A549 (cell line): ENCODE data around the gene RPA4. TPM values are rescaled to one million over a fixed set of nuclear protein-coding genes. Genes with fewer than 3 reads are reported as not detected.

Experiments
- ATAC-seq, 2 experiments: fragments of 200-7000 bp in 1 of 2; fragments of >200 bp in 1 of 2; cut with Nextera tagmentation in 1 of 2; cut with Tn5 transposase in 1 of 2; 3 replicates each; pipeline versions ENCODE4 v1.8.0 to v1.9.1; 2018 to 2020; ENCODE audit warnings: mild to moderate bottlenecking in 1 of 2, moderate library complexity in 1 of 2
- CTCF ChIA-PET: fragments of 300-600 bp; sonication (Branson Sonifier 250); formaldehyde crosslinking; extraction: SDS; loops from one replicate; lab custom pipeline; 2021; ENCODE audit warnings: antibody characterized with exemption, inconsistent platforms; lab: Yijun Ruan, JAX
- POLR2A ChIA-PET: fragments of 350-600 bp; formaldehyde crosslinking; extraction: SDS; loops from one replicate; lab custom pipeline; 2021; ENCODE audit warnings: antibody characterized with exemption, inconsistent platforms; lab: Yijun Ruan, JAX
- DNase-seq, 2 experiments: peaks; one replicate each; pipeline versions ENCODE4 v3.0.0 to v3.0.0-alpha.2; 2011 to 2016; ENCODE audit warnings: low read depth in 1 of 2, low spot score in 1 of 2
- FAIRE-seq: peaks from 2 replicates; lab custom pipeline; 2011; peaks lifted over from hg19 to GRCh38; lab: Jason Lieb, UNC
- H3K27ac ChIP-seq, 2 experiments: fragments of >200 bp; sonication (Bioruptor Twin); formaldehyde crosslinking; 3 replicates each; pipeline ENCODE4 v1.5.1; 2016 to 2017
- H3K4me1 ChIP-seq: fragments of >200 bp; sonication (Bioruptor Twin); formaldehyde crosslinking; 3 replicates; pipeline ENCODE4 v1.6.1; 2016
- H3K4me2 ChIP-seq: fragments of >200 bp; sonication (Bioruptor Twin); formaldehyde crosslinking; 3 replicates; pipeline ENCODE4 v1.6.1; 2016
- H3K4me3 ChIP-seq: fragments of >200 bp; sonication (Bioruptor Twin); formaldehyde crosslinking; 3 replicates; pipeline ENCODE4 v1.5.1; 2016
- H3K9me3 ChIP-seq: fragments of >200 bp; sonication (Bioruptor Twin); formaldehyde crosslinking; 3 replicates; pipeline ENCODE4 v1.6.1; 2016
- ATOH8 ChIP-seq: fragments of 250-450 bp; sonication (Bioruptor Pico); IDR thresholded peaks from 2 replicates; pipeline ENCODE4 v1.5.0; 2020; ENCODE audit warnings: low read depth, mild to moderate bottlenecking, moderate library complexity
- CBX2 ChIP-seq: fragments of 200-600 bp; sonication (generic); IDR thresholded peaks from 2 replicates; pipeline ENCODE4 v1.6.1; 2016; ENCODE audit warnings: low read depth, mild to moderate bottlenecking, borderline replicate concordance
- CEBPB ChIP-seq, 2 experiments: fragments of >200 bp in 1 of 2; sonication (Bioruptor Twin) in 1 of 2; formaldehyde crosslinking in 1 of 2; IDR thresholded peaks; 2 replicates each; pipeline ENCODE4 v1.6.1; 2012 to 2016
- CHD4 ChIP-seq: fragments of 200-600 bp; sonication (generic); IDR thresholded peaks from 2 replicates; pipeline ENCODE4 v1.6.1; 2016; ENCODE audit warnings: antibody characterized with exemption, mild to moderate bottlenecking, borderline replicate concordance
- E2F6 ChIP-seq: IDR thresholded peaks from 2 replicates; pipeline ENCODE4 v1.6.1; 2012; ENCODE audit warnings: low read depth, borderline replicate concordance
- EHF ChIP-seq: fragments of 250-450 bp; sonication (Bioruptor Pico); IDR thresholded peaks from 2 replicates; pipeline ENCODE4 v1.5.0; 2020; ENCODE audit warnings: mild to moderate bottlenecking
- EHMT2 ChIP-seq: fragments of 200-600 bp; sonication (generic); IDR thresholded peaks from 2 replicates; pipeline ENCODE4 v1.6.1; 2016; ENCODE audit warnings: antibody characterized with exemption, low read depth, mild to moderate bottlenecking, moderate library complexity
- EP300 ChIP-seq, 2 experiments: fragments of >200 bp; sonication (Bioruptor Twin); formaldehyde crosslinking; IDR thresholded peaks; 2 replicates in 1 of 2; 3 replicates in 1 of 2; pipeline ENCODE4 v1.6.1; 2016 to 2017
- ESRRA ChIP-seq: fragments of 150-350 bp; IDR thresholded peaks from 2 replicates; pipeline ENCODE4 v1.6.1; 2014; ENCODE audit warnings: mild to moderate bottlenecking, low read length, borderline replicate concordance
- GATA3 ChIP-seq: IDR thresholded peaks from 2 replicates; pipeline ENCODE4 v1.6.1; 2012; ENCODE audit warnings: borderline replicate concordance
- HES2 ChIP-seq: fragments of >200 bp; sonication (Bioruptor Twin); formaldehyde crosslinking; IDR thresholded peaks from 2 replicates; pipeline ENCODE4 v1.6.1; 2016
- HOXB13 ChIP-seq: fragments of 250-450 bp; sonication (Bioruptor Pico); IDR thresholded peaks from 2 replicates; pipeline ENCODE4 v1.5.0; 2020; ENCODE audit warnings: low read depth, mild to moderate bottlenecking, moderate library complexity
- HOXB5 ChIP-seq: fragments of 250-450 bp; sonication (Bioruptor Pico); IDR thresholded peaks from 2 replicates; pipeline ENCODE4 v1.5.0; 2020; ENCODE audit warnings: mild to moderate bottlenecking, moderate library complexity
- JUNB ChIP-seq: fragments of >200 bp; sonication (Bioruptor Twin); formaldehyde crosslinking; IDR thresholded peaks from 2 replicates; pipeline ENCODE4 v1.6.1; 2016
- MAZ ChIP-seq: fragments of 150-350 bp; IDR thresholded peaks from 2 replicates; pipeline ENCODE4 v1.6.1; 2014; ENCODE audit warnings: antibody characterized with exemption, low read depth, low read length, borderline replicate concordance
- MYC ChIP-seq: IDR thresholded peaks from 2 replicates; pipeline ENCODE4 v1.6.1; 2012; ENCODE audit warnings: mild to moderate bottlenecking, inconsistent platforms, low read length, improper control_type of control experiment, borderline replicate concordance
- PBX3 ChIP-seq: IDR thresholded peaks from 2 replicates; pipeline ENCODE4 v1.6.1; 2012
- PHF8 ChIP-seq: fragments of 200-600 bp; sonication (generic); IDR thresholded peaks from 2 replicates; pipeline ENCODE4 v1.6.1; 2016; ENCODE audit warnings: low read depth, mild to moderate bottlenecking, antibody characterized with exemption, moderate library complexity, borderline replicate concordance
- POLR2A ChIP-seq: IDR thresholded peaks from 2 replicates; pipeline ENCODE4 v1.6.1; 2012; ENCODE audit warnings: mild to moderate bottlenecking, low read length
- POLR2AphosphoS2 ChIP-seq: conservative IDR thresholded peaks from 2 replicates; pipeline ENCODE4 v1.6.1; 2012; ENCODE audit warnings: low read length, improper control_type of control experiment, inconsistent platforms
- RNF2 ChIP-seq: fragments of 200-600 bp; sonication (generic); IDR thresholded peaks from 2 replicates; pipeline ENCODE4 v1.6.1; 2016; ENCODE audit warnings: low read depth, mild to moderate bottlenecking, antibody characterized with exemption, moderate library complexity, borderline replicate concordance
- SREBF2 ChIP-seq: fragments of 450-650 bp; IDR thresholded peaks from 2 replicates; pipeline ENCODE4 v1.6.1; 2014; ENCODE audit warnings: mild to moderate bottlenecking, moderate library complexity
- TFCP2L1 ChIP-seq: fragments of 250-450 bp; sonication (Bioruptor Pico); IDR thresholded peaks from 2 replicates; pipeline ENCODE4 v1.5.0; 2021; ENCODE audit warnings: mild to moderate bottlenecking
- TP53 ChIP-seq: fragments of 250-450 bp; sonication (Bioruptor Pico); IDR thresholded peaks from 2 replicates; pipeline ENCODE4 v1.5.0; 2021; ENCODE audit warnings: mild to moderate bottlenecking, moderate library complexity
- USF2 ChIP-seq: fragments of 450-650 bp; IDR thresholded peaks from 2 replicates; pipeline ENCODE4 v1.6.1; 2014; ENCODE audit warnings: antibody characterized with exemption
- ZFP36 ChIP-seq: fragments of 450-650 bp; IDR thresholded peaks from 2 replicates; pipeline ENCODE4 v1.6.1; 2014; ENCODE audit warnings: borderline replicate concordance; ENCODE audit not compliant: partially characterized antibody
- WGBS: methylation state at CpG from one replicate; pipeline ENCODE4 v1.1.6; 2017; ENCODE audit errors: missing lambda C conversion rate; 5-methylcytosine and 5-hydroxymethylcytosine counted together
- polyA plus RNA-seq, 4 experiments: library from polyadenylated mRNA; depleted of rRNA in 3 of 4; stranded (reverse); fragments of >200 nt; fragmentation: RNase III in 1 of 4; extraction: RNeasy Plus Mini Kit Qiagen cat#74134 plus additional on column Dnase treatment in 1 of 4; gene quantifications; 2 replicates in 3 of 4; 3 replicates in 1 of 4; pipeline ENCODE4 v1.2.3, GENCODE V29; 2011 to 2017

The RPA4 gene
- polyA plus RNA-seq, 2 of the 4 experiments (the other 2 are of a cell fraction): 0.09 to 0.23 TPM

- Histone ChIP-seq H3K4me3 (no peak overlapping the region), H3K4me1 (0 out of 3 replicates have a peak, but pooled peaks cover 5% of the 10 kb centered on the region), H3K4me2 (no peak overlapping the region), H3K27ac (no peak overlapping the region), H3K9me3 (no peaks in the 10 kb centered on the region)
- no peak for ATAC-seq
- ChIA-PET CTCF (no interaction called here), POLR2A (no interaction called here)
- 85% methylated on average over 5 of the region's 5 CpGs for WGBS
- TF ChIP-seq HOXB5 (CRISPR knock-in tag): no peak
- TF ChIP-seq CBX2: no peak
- no peak for TF ChIP-seq SREBF2
- no peak for TF ChIP-seq EP300 (IDR thresholded peaks at IDR 0.05)
- no peak for TF ChIP-seq MAZ
- TF ChIP-seq E2F6: no peak
- TF ChIP-seq RNF2: no peak
- TF ChIP-seq CHD4: no peak
- TF ChIP-seq PBX3: no peak
- TF ChIP-seq POLR2A: no peak
- no peak for TF ChIP-seq TP53 (CRISPR knock-in tag)
- no peak for DNase-seq
- FAIRE-seq: no peak
These were observed 47.9 kb upstream of the RPA4 start for GRCh38 chrX:96835660-96836289.

- no peak overlapping the region for H3K4me3 ChIP-seq
- no peaks in the 10 kb centered on the region for H3K9me3 ChIP-seq
- peak overlapping the region; percentile 12; the same call in 1 of the 3 replicates for H3K4me2 ChIP-seq
- WGBS: 70% methylated on average over 3 of the region's 3 CpGs
- 0 out of 3 replicates have a peak, but pooled peaks cover 5% of the 10 kb centered on the region for H3K4me1 ChIP-seq
- H3K27ac ChIP-seq: no peak overlapping the region
- TF ChIP-seq POLR2AphosphoS2 (no peak), ESRRA (no peak), ATOH8 (CRISPR knock-in tag) (no peak), ZFP36 (no peak), PHF8 (no peak), E2F6 (no peak), POLR2A (no peak), GATA3 (no peak), CEBPB (IDR thresholded peaks at IDR 0.05) (no peak)
- no peak for FAIRE-seq
- no peak for DNase-seq
- ChIA-PET CTCF (no interaction called here), POLR2A (no interaction called here)
- no peak for ATAC-seq
These were observed 45.9 kb upstream of the RPA4 start for GRCh38 chrX:96837808-96838207.

GRCh38 chrX:96838537-96838936 lies 45.2 kb upstream of the RPA4 start:
- TF ChIP-seq CEBPB (IDR thresholded peaks at IDR 0.05) (no peak), POLR2AphosphoS2 (no peak), GATA3 (no peak), MAZ (no peak), HES2 (no peak), MYC (no peak), EHMT2 (no peak), JUNB (no peak), HOXB13 (CRISPR knock-in tag) (no peak), PBX3 (no peak), TFCP2L1 (CRISPR knock-in tag) (no peak), EHF (CRISPR knock-in tag) (no peak), USF2 (no peak), ZFP36 (no peak)
- ChIA-PET POLR2A (no interaction called here), CTCF (no interaction called here)
- no peak for DNase-seq
- FAIRE-seq: no peak
- ATAC-seq: no peak
- H3K4me1 ChIP-seq: 0 out of 3 replicates have a peak, but pooled peaks cover 5% of the 10 kb centered on the region
- H3K4me2 ChIP-seq: no peak overlapping the region
- no peaks in the 10 kb centered on the region for H3K9me3 ChIP-seq
- H3K27ac ChIP-seq: no peak overlapping the region
- WGBS: 0% methylated on average over 1 of the region's 1 CpG
- H3K4me3 ChIP-seq: no peak overlapping the region
